Left lung (tissue), 14 donors: ENCODE results near the gene IRAK2. TPM values are rescaled to one million over a fixed set of nuclear protein-coding genes. Genes with fewer than 3 reads are reported as not detected.
A peak's percentile ranks its signal among the peaks of the same experiment; 100 is the strongest.

Experiments used
- ATAC-seq: fragments of 200-7000 bp; cut with Tn5 transposase; one replicate; pipeline ENCODE4 v1.9.1; 2020; ENCODE audit warnings: moderate library complexity
- DNase-seq, 4 donors: peaks; one replicate each; pipeline ENCODE4 v3.0.0-alpha.2; 2013 to 2020
- H3K27ac ChIP-seq, 2 donors: fragments of 200-600 bp; sonication (generic) in 1 of 2; one replicate each; pipeline versions ENCODE4 v1.5.0 to v1.8.0; 2020 to 2021
- H3K27me3 ChIP-seq, 2 donors: fragments of 200-600 bp; sonication (generic) in 1 of 2; one replicate each; pipeline versions ENCODE4 v1.5.0 to v1.8.0; 2020 to 2021
- H3K36me3 ChIP-seq, 2 donors: fragments of 200-600 bp; sonication (generic) in 1 of 2; one replicate each; pipeline versions ENCODE4 v1.5.0 to v1.8.0; 2020 to 2021
- H3K4me1 ChIP-seq, 2 donors: fragments of 200-600 bp; one replicate each; pipeline ENCODE4 v1.8.0; 2021
- H3K4me3 ChIP-seq, 2 donors: fragments of 200-600 bp; sonication (generic) in 1 of 2; one replicate each; pipeline versions ENCODE4 v1.5.0 to v1.8.0; 2020 to 2021; ENCODE audit warnings: mild to moderate bottlenecking in 1 of 2
- H3K9me3 ChIP-seq, 2 donors: fragments of 200-600 bp; sonication (generic) in 1 of 2; one replicate each; pipeline versions ENCODE4 v1.5.0 to v1.8.0; 2020 to 2021
- intact Hi-C, 2 donors: fragments of 100-400 bp; cut with DNase I; formaldehyde crosslinking; loops; one replicate each; pipeline versions ENCODE4 v1.11.2 to v1.14.2; 2022
- long read RNA-seq, 12 donors: library from polyadenylated mRNA in 2 of 12; unstranded in 2 of 12; transcript quantifications; one replicate each; pipeline ENCODE4 v2.0.0 and lab custom pipeline, GENCODE V29; 2019 to 2026
- polyA plus RNA-seq, 6 donors: library from polyadenylated mRNA; unstranded; fragments of 120-200 nt; gene quantifications; one replicate each; pipeline ENCODE4 v1.2.1, GENCODE V29; 2013; ENCODE audit not compliant: insufficient read length in 6 of 6
- total RNA-seq, 2 donors: library from RNA; stranded (reverse); fragmentation: NEBNext Ultra II Directional; extraction: Animal tissue kit (Norgen Biotek cat#: 25700); gene quantifications; one replicate each; pipeline ENCODE4 v1.2.1, GENCODE V29; 2021
- TF ChIP-seq, protein P1 (sequence below), 2 donors: fragments of 200-600 bp; sonication (generic) in 1 of 2; IDR thresholded peaks; one replicate each; pipeline versions ENCODE4 v1.5.0 to v1.8.0; 2021; ENCODE audit warnings: antibody characterized with exemption in 2 of 2
- donor health status: DM: no; HTN: yes; CAD: no.
- donor health status: DM: no; HTN: no; CAD: no.

Gene IRAK2, protein sequence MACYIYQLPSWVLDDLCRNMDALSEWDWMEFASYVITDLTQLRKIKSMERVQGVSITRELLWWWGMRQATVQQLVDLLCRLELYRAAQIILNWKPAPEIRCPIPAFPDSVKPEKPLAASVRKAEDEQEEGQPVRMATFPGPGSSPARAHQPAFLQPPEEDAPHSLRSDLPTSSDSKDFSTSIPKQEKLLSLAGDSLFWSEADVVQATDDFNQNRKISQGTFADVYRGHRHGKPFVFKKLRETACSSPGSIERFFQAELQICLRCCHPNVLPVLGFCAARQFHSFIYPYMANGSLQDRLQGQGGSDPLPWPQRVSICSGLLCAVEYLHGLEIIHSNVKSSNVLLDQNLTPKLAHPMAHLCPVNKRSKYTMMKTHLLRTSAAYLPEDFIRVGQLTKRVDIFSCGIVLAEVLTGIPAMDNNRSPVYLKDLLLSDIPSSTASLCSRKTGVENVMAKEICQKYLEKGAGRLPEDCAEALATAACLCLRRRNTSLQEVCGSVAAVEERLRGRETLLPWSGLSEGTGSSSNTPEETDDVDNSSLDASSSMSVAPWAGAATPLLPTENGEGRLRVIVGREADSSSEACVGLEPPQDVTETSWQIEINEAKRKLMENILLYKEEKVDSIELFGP
- 1 to 10 TPM; 3.3 to 8.5 TPM for total RNA-seq
- polyA plus RNA-seq: 1 to 10 TPM; 1.7 to 2.6 (median 2.3) TPM
- long read RNA-seq, donor 1: 0 reads
- long read RNA-seq, donor 2: 0 reads
- long read RNA-seq, donor 3, partial matches to known transcripts: 426 of 474 reads
- long read RNA-seq, donor 3, other reads (novel, unspliced or antisense): 48 of 474 reads
- long read RNA-seq, donor 4: 0 reads
- long read RNA-seq, donor 5: 0 reads
- long read RNA-seq, donor 6: 0 reads
- long read RNA-seq, donor 7: 0 reads
- long read RNA-seq, donor 8: 0 reads
- long read RNA-seq, donor 9: 0 reads
- long read RNA-seq, donor 10, partial matches to known transcripts: 2 of 4 reads
- long read RNA-seq, donor 10, other reads (novel, unspliced or antisense): 0 of 4 reads
- long read RNA-seq, donor 11: 0 reads
- long read RNA-seq, donor 12: 0 reads

DNA sequence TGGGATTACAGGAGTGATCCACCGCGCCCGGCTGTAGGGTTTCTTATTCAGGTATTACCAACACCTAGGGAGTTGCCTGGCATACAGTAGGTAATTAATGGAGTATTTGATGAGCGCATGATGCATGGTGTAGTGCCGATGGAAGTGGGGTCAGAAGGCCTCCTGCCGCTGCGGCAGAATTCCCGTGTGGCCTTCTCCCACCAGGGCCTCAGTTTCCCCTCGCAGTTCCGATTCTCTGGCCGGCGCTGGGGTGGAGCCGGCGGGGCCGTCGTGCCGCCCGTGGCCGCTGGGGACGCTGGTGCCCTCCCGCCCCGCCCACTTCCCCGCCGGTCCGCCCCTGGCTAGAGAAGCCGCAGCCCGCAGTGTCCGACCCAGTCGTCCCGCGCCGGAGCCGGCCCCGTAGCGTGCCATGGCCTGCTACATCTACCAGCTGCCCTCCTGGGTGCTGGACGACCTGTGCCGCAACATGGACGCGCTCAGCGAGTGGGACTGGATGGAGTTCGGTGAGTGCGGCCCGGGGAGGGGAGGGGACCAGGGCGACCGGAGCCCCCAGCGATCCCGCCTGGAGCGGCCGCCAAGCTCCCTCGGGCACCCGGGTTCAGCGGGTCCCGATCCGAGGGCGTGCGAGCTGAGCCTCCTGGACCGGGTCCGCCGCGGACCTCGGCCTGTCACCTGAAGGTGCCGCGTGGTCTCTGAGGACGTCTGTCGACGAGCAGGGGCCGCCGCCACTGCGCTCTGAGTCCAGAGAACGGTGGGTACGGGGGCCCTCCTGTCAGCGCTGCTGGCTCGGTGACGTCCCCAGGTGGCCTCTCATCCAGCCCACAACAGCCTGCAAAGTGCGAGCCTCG, at the start of gene IRAK2:
Gene IRAK2, plus strand, starts transcription at position 374 of the 848 bp plus-strand sequence. Its CDS starts 36 bp downstream, at position 410.
- Histone ChIP-seq H3K27ac (peak within 1 kb of the TSS; percentile 37 to 81), H3K4me1 (peaks cover 2 to 51% of the 10 kb centered on the region in 2 donors), H3K36me3 (peaks cover 0 to 4% of the 10 kb centered on the region in 2 donors), H3K4me3 (peak within 1 kb of the TSS; percentile 77 to 80), H3K9me3 (peaks cover 0 to 3% of the 10 kb centered on the region in 2 donors), H3K27me3 (no peaks in the 10 kb centered on the region)
- ATAC-seq (peak; percentile 97), DNase-seq (peak; percentile 42 to 97 (median 74))
- intact Hi-C loops: loop anchor here in 1 of 2 donors (10.0 kb wide), 1 partner anchor 60 kb away; no protein-coding TSS in a partner anchor
- TF ChIP-seq, protein P1, sequence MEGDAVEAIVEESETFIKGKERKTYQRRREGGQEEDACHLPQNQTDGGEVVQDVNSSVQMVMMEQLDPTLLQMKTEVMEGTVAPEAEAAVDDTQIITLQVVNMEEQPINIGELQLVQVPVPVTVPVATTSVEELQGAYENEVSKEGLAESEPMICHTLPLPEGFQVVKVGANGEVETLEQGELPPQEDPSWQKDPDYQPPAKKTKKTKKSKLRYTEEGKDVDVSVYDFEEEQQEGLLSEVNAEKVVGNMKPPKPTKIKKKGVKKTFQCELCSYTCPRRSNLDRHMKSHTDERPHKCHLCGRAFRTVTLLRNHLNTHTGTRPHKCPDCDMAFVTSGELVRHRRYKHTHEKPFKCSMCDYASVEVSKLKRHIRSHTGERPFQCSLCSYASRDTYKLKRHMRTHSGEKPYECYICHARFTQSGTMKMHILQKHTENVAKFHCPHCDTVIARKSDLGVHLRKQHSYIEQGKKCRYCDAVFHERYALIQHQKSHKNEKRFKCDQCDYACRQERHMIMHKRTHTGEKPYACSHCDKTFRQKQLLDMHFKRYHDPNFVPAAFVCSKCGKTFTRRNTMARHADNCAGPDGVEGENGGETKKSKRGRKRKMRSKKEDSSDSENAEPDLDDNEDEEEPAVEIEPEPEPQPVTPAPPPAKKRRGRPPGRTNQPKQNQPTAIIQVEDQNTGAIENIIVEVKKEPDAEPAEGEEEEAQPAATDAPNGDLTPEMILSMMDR (IDR thresholded peaks at IDR 0.05): peak; percentile 98 to 99

DNA sequence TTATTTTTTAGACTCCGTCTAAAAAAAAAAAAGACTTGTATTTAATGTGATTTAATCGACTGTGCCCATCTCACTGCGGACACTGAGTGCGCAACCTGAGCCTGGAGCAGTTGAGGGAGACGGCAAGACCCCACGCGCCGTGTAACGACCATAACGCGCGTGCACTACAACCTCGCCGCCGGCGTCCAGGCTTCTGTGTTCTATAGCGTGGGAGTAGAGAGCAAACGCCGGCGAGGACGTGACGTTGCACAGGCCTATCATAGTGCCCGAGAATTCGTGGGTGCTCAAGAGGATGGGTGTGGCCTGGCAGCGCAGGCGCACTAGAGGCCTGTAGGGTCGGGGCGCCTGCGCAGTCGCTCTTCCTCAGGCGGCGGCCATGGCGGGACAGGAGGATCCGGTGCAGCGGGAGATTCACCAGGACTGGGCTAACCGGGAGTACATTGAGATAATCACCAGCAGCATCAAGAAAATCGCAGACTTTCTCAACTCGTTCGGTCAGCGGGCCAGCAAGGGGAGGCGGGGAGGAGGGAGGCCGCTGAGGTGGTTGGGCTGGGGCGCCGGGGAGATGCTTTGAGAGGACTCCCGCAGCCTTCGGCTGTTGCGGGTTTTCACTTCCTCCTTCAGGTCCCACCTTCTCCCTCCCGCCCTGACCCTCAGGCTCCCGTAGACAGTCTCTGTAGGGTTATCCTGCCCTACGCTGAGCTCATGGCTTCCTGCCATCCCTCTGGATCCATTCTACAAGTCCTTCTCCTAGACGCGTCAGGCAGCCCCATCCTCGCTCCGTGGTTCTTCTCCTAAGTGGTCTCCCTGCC, 49.2 kb upstream of the IRAK2 start, which contains the start of gene BRK1:
Gene BRK1, plus strand, starts transcription at position 350 of the 812 bp plus-strand sequence. Its CDS starts 27 bp downstream, at position 377.
- ATAC-seq: peak; percentile 99
- intact Hi-C loops: no loop called here

DNA sequence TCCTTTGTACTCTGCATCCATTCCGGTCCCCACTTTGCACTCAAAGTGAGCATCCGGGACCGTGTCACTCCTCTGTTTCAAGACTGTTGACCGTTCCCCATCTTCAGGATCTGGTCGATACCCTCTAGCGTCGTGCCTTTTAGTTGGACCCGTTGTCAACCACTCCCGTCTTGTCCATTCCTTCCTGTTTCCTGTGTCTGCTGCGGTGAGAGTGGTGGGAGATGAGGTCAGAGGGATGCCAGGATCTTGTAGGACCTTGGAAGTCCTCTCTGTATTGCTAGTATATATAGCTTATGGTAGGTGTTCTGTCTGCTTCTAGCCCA, 48.6 kb upstream of the IRAK2 start:
- DNase-seq (no peak), ATAC-seq (peak; percentile 18)
- peak overlapping the region; percentile 93 to 97 for H3K4me3 ChIP-seq
- peak overlapping the region; percentile 66 to 82 for H3K27ac ChIP-seq
- no peaks in the 10 kb centered on the region for H3K9me3 ChIP-seq
- TF ChIP-seq, protein P1 (IDR thresholded peaks at IDR 0.05): no peak
- H3K4me1 ChIP-seq: peaks cover 4 to 36% of the 10 kb centered on the region in 2 donors
- H3K27me3 ChIP-seq: no peaks in the 10 kb centered on the region
- peaks cover 0 to 6% of the 10 kb centered on the region in 2 donors for H3K36me3 ChIP-seq
- intact Hi-C loops: no loop called here

More for the DNA sequence above, 49.2 kb upstream of the IRAK2 start, which contains the start of gene BRK1:
- Histone ChIP-seq H3K4me3 (peak within 1 kb of the TSS; percentile 93 to 97), H3K36me3 (peaks cover 0 to 4% of the 10 kb centered on the region in 2 donors), H3K9me3 (no peaks in the 10 kb centered on the region), H3K27me3 (no peaks in the 10 kb centered on the region), H3K4me1 (peaks cover 4 to 33% of the 10 kb centered on the region in 2 donors), H3K27ac (peak within 1 kb of the TSS; percentile 66 to 82)
- DNase-seq: peak; percentile 90 to 98 (median 97)
- TF ChIP-seq, protein P1 (IDR thresholded peaks at IDR 0.05): no peak

DNA sequence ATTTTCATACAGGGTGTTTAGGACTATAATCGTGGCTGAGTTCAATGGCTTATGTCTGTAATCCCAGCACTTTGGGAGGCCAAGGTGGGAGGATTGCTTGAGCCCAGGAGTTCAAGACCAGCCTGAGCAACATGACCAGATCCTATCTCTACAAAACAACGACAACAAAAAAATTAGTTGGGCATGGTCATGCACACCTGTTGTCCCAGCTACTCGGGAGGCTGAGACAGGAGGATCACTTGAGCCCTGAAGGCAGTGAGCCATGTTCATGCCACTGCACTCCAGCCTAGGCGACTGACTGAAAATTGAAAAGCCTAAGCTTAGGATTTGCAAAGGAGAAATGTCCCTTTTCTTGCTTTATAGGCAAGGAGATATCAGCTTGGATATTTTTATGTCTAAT, 47.8 kb upstream of the IRAK2 start:
- TF ChIP-seq, protein P1 (IDR thresholded peaks at IDR 0.05): no peak
- DNase-seq (no peak), ATAC-seq (no peak)
- Histone ChIP-seq H3K4me1 (peaks cover 4 to 36% of the 10 kb centered on the region in 2 donors), H3K27me3 (no peaks in the 10 kb centered on the region), H3K36me3 (peaks cover 0 to 14% of the 10 kb centered on the region in 2 donors), H3K9me3 (no peaks in the 10 kb centered on the region), H3K27ac (no peak overlapping the region), H3K4me3 (peak overlapping the region in 1 of 2 donors; percentile 93)
- intact Hi-C loops: no loop called here
